Astrocyte (in vitro differentiated cells and primary cell): ENCODE measurements around the gene SLC36A4. TPM values are rescaled to one million over a fixed set of nuclear protein-coding genes. Genes with fewer than 3 reads are reported as not detected.
"Not testable (repeated sequence)": the region's sequence is repeated elsewhere in the genome, so short reads cannot be mapped to it uniquely, and the experiment has no call there.

Source experiments
- DNase-seq: peaks from one replicate; pipeline ENCODE4 v3.0.0-alpha.2; 2010; ENCODE audit warnings: low read depth
- FAIRE-seq: peaks from 2 replicates; lab custom pipeline; 2011; peaks lifted over from hg19 to GRCh38; lab: Jason Lieb, UNC
- H2AFZ ChIP-seq: 2 replicates; pipeline ENCODE4 v1.6.0; 2012; ENCODE audit warnings: low read depth, low read length, inconsistent platforms
- H3K27ac ChIP-seq: 2 replicates; pipeline ENCODE4 v1.5.1; 2011; ENCODE audit warnings: low read depth, low read length, inconsistent platforms
- H3K27me3 ChIP-seq: 2 replicates; pipeline ENCODE4 v1.6.0; 2011; ENCODE audit warnings: low read length, inconsistent platforms; ENCODE audit not compliant: insufficient read depth
- H3K36me3 ChIP-seq: 2 replicates; pipeline ENCODE4 v1.5.1; 2011; ENCODE audit warnings: low read length, inconsistent platforms; ENCODE audit not compliant: insufficient read depth
- H3K4me1 ChIP-seq: 2 replicates; pipeline ENCODE4 v1.5.1; 2011; ENCODE audit warnings: low read length, inconsistent platforms; ENCODE audit not compliant: insufficient read depth
- H3K4me2 ChIP-seq: 2 replicates; pipeline ENCODE4 v1.6.0; 2012; ENCODE audit warnings: low read length, inconsistent platforms
- H3K4me3 ChIP-seq: 2 replicates; pipeline ENCODE4 v1.5.1; 2011; ENCODE audit warnings: low read depth, mild to moderate bottlenecking, low read length, inconsistent platforms; ENCODE audit not compliant: insufficient read depth
- H3K79me2 ChIP-seq: 2 replicates; pipeline ENCODE4 v1.6.0; 2012; ENCODE audit warnings: mild to moderate bottlenecking, low read length, inconsistent platforms; ENCODE audit not compliant: insufficient read depth
- H3K9ac ChIP-seq: 2 replicates; pipeline ENCODE4 v1.6.0; 2012; ENCODE audit warnings: mild to moderate bottlenecking, low read length, inconsistent platforms
- H3K9me3 ChIP-seq: 2 replicates; pipeline ENCODE4 v1.5.1; 2012; ENCODE audit warnings: low read depth, mild to moderate bottlenecking, low read length, inconsistent platforms; ENCODE audit not compliant: insufficient read depth
- H4K20me1 ChIP-seq: 2 replicates; pipeline ENCODE4 v1.6.0; 2012; ENCODE audit warnings: low read length, inconsistent platforms; ENCODE audit not compliant: insufficient read depth
- H3K27ac Mint-ChIP-seq: one replicate; pipeline ENCODE4 v1.8.0; 2021; ENCODE audit warnings: mild to moderate bottlenecking, mixed read lengths; ENCODE audit not compliant: unreplicated experiment
- H3K27me3 Mint-ChIP-seq: one replicate; pipeline ENCODE4 v1.8.0; 2021; ENCODE audit warnings: low read depth, mixed read lengths; ENCODE audit not compliant: unreplicated experiment
- H3K36me3 Mint-ChIP-seq: one replicate; pipeline ENCODE4 v1.8.0; 2021; ENCODE audit warnings: low read depth, mixed read lengths; ENCODE audit not compliant: unreplicated experiment
- H3K4me1 Mint-ChIP-seq: one replicate; pipeline ENCODE4 v1.8.0; 2021; ENCODE audit warnings: low read depth, mixed read lengths; ENCODE audit not compliant: unreplicated experiment
- H3K4me3 Mint-ChIP-seq: one replicate; pipeline ENCODE4 v1.8.0; 2021; ENCODE audit warnings: mild to moderate bottlenecking, moderate library complexity, mixed read lengths; ENCODE audit not compliant: unreplicated experiment
- H3K9me3 Mint-ChIP-seq: one replicate; pipeline ENCODE4 v1.8.0; 2021; ENCODE audit warnings: mild to moderate bottlenecking, mixed read lengths; ENCODE audit not compliant: unreplicated experiment
- EZH2 ChIP-seq: IDR thresholded peaks from 2 replicates; pipeline ENCODE4 v1.6.1; 2012; ENCODE audit warnings: mild to moderate bottlenecking, low read length, inconsistent platforms; ENCODE audit not compliant: insufficient read depth
- total RNA-seq: library from RNA; stranded (reverse); gene quantifications from 2 replicates; pipeline ENCODE4 v1.2.1, GENCODE V29; 2021
- TF ChIP-seq, protein P1 (sequence below): IDR thresholded peaks from 2 replicates; pipeline ENCODE4 v1.5.1; 2011; ENCODE audit warnings: low read depth, mild to moderate bottlenecking, inconsistent platforms, low read length, moderate library complexity; ENCODE audit not compliant: insufficient read depth

SLC36A4 gene
- total RNA-seq, 1 donor from 2014 or later, result 28.3 TPM

DNA sequence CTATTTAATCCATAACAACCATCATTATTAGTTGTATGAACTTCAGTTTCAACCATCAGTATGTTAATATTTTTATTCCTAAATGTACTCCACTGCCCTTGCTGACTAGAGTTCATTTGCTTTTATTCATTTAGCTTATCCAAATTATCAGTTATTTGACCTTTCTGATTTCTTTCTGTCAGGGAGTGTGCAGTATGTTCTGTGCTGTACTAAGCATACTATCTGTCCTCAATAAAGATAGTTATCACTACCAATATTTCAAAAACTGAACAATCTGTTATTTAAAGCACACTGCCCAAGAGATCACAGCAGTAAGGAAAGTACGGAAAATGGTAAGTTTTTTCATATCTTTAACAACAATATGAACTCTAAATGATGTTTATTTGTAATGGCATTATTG is 8.3 kb downstream of the SLC36A4 start:
- Histone ChIP-seq H3K27me3 (no peaks in the 10 kb centered on the region), H3K4me1 (no peaks in the 10 kb centered on the region), H3K27ac (no peak overlapping the region), H3K4me2 (no peak overlapping the region), H4K20me1 (peaks cover 16% of the 10 kb centered on the region), H3K4me3 (no peak overlapping the region), H2AFZ (no peak overlapping the region), H3K9ac (no peak overlapping the region), H3K9me3 (no peaks in the 10 kb centered on the region), H3K36me3 (no peaks in the 10 kb centered on the region), H3K79me2 (peaks cover 55% of the 10 kb centered on the region)
- FAIRE-seq (no peak), DNase-seq (no peak)
- H3K27ac Mint-ChIP-seq, result no peak overlapping the region
- H3K27me3 Mint-ChIP-seq, result no peaks in the 10 kb centered on the region
- peaks cover 6% of the 10 kb centered on the region for H3K4me1 Mint-ChIP-seq
- peaks cover 2% of the 10 kb centered on the region for H3K9me3 Mint-ChIP-seq
- H3K36me3 Mint-ChIP-seq, result peaks cover 8% of the 10 kb centered on the region
- H3K4me3 Mint-ChIP-seq, result no peak overlapping the region
- no peak for TF ChIP-seq EZH2
- TF ChIP-seq, protein P1, sequence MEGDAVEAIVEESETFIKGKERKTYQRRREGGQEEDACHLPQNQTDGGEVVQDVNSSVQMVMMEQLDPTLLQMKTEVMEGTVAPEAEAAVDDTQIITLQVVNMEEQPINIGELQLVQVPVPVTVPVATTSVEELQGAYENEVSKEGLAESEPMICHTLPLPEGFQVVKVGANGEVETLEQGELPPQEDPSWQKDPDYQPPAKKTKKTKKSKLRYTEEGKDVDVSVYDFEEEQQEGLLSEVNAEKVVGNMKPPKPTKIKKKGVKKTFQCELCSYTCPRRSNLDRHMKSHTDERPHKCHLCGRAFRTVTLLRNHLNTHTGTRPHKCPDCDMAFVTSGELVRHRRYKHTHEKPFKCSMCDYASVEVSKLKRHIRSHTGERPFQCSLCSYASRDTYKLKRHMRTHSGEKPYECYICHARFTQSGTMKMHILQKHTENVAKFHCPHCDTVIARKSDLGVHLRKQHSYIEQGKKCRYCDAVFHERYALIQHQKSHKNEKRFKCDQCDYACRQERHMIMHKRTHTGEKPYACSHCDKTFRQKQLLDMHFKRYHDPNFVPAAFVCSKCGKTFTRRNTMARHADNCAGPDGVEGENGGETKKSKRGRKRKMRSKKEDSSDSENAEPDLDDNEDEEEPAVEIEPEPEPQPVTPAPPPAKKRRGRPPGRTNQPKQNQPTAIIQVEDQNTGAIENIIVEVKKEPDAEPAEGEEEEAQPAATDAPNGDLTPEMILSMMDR, result no peak

DNA sequence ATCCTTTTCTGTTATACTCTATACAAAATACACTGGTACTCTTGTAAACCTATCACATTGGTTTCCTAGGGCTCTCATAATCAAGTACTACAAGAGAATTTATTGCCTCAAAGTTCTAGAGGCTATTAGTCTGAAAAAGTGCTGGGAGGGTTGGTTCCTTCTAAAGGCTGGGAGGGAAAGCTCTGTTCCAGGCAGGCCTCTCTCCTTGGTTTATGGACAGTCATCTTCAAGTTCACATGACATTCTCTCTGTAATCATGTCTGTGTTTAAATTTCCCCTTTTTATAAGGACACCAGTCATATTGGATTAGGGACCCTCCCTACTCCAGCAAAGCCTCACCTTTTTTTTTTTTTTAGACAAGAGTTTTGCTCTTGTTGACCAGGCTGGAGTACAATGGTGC is 9.1 kb downstream of the SLC36A4 start:
- Histone ChIP-seq H3K4me1 (no peaks in the 10 kb centered on the region), H3K4me3 (no peak overlapping the region), H3K36me3 (no peaks in the 10 kb centered on the region), H3K4me2 (no peak overlapping the region), H3K9me3 (no peaks in the 10 kb centered on the region), H3K9ac (no peak overlapping the region), H4K20me1 (peaks cover 16% of the 10 kb centered on the region), H2AFZ (no peak overlapping the region), H3K27ac (no peak overlapping the region), H3K79me2 (peaks cover 52% of the 10 kb centered on the region), H3K27me3 (no peaks in the 10 kb centered on the region)
- Mint-ChIP-seq H3K36me3 (peaks cover 8% of the 10 kb centered on the region), H3K9me3 (peaks cover 2% of the 10 kb centered on the region), H3K27me3 (no peaks in the 10 kb centered on the region), H3K4me3 (no peak overlapping the region), H3K4me1 (peaks cover 6% of the 10 kb centered on the region), H3K27ac (no peak overlapping the region)
- TF ChIP-seq EZH2, result no peak
- TF ChIP-seq, protein P1, result no peak
- no peak for FAIRE-seq
- no peak for DNase-seq

DNA sequence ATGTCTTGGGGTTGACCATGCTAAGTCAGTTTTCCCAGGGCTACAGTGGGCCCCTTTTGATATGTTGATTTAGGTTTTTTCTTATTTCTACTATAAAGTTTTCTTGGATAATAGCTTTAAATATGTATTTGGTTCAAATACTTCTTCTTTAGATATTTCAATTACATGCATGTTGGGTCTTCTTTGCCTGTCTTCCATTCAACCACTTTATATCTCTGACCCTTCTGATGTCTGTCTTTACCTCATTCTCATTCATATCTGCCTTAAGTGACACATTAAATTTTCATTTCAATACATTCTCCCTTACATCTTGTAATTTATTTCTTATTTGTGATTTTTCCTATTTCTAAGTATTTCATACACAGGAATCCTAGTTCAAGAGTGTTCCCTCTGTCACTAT is 10.5 kb downstream of the SLC36A4 start:
- H3K4me1 Mint-ChIP-seq, result peaks cover 6% of the 10 kb centered on the region
- peaks cover 38% of the 10 kb centered on the region for H3K79me2 ChIP-seq

DNA sequence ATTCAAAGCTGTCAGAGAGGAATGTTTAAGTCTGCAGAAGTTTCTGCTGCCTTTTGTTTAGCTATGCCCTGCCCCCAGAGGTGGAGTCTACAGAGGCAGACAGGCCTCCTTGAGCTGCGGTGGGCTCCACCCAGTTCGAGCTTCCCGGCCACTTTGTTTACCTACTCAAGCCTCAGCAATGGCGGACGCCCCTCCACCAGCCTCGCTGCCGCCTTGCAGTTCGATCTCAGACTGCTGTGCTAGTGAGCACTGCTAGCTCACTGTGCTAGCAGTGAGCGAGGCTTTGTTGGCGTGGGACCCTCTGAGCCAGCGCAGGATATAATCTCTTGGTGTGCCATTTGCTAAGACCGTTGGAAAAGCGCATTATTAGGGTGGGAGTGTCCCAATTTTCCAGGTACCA is 19.9 kb downstream of the SLC36A4 start:
- H3K27ac ChIP-seq, FAIRE-seq, H2AFZ ChIP-seq, H3K4me3 ChIP-seq, H4K20me1 ChIP-seq, H3K27me3 ChIP-seq, H3K27me3 Mint-ChIP-seq, H3K9ac ChIP-seq, H3K4me2 ChIP-seq, H3K4me3 Mint-ChIP-seq, H3K9me3 ChIP-seq, DNase-seq, H3K4me1 Mint-ChIP-seq, H3K79me2 ChIP-seq, H3K4me1 ChIP-seq, H3K36me3 ChIP-seq, H3K27ac Mint-ChIP-seq: not testable (repeated sequence)
- peaks cover 30% of the 10 kb centered on the region for H3K36me3 Mint-ChIP-seq
- H3K9me3 Mint-ChIP-seq, result peaks cover 22% of the 10 kb centered on the region

More for the DNA sequence above, 10.5 kb downstream of the SLC36A4 start:
- peaks cover 2% of the 10 kb centered on the region for H3K9me3 Mint-ChIP-seq
- no peaks in the 10 kb centered on the region for H3K27me3 Mint-ChIP-seq
- DNase-seq, result no peak
- no peak overlapping the region for H3K4me3 ChIP-seq
- peaks cover 8% of the 10 kb centered on the region for H3K36me3 Mint-ChIP-seq
- FAIRE-seq, result no peak
- H3K9ac ChIP-seq, result no peak overlapping the region
- H4K20me1 ChIP-seq, result peaks cover 16% of the 10 kb centered on the region
- H2AFZ ChIP-seq, result no peak overlapping the region
- H3K4me1 ChIP-seq, result no peaks in the 10 kb centered on the region
- H3K27me3 ChIP-seq, result no peaks in the 10 kb centered on the region
- H3K4me2 ChIP-seq, result no peak overlapping the region
- no peak overlapping the region for H3K4me3 Mint-ChIP-seq
- no peak overlapping the region for H3K27ac ChIP-seq
- TF ChIP-seq, protein P1, result no peak
- TF ChIP-seq EZH2, result no peak
- H3K36me3 ChIP-seq, result no peaks in the 10 kb centered on the region
- H3K9me3 ChIP-seq, result no peaks in the 10 kb centered on the region
- H3K27ac Mint-ChIP-seq, result no peak overlapping the region
